K562 (cell line): Measurements from ENCODE around the gene SIGLEC5.

ENCODE experiments used
- CREM ChIP-seq: IDR thresholded peaks from 2 replicates; pipeline ENCODE4 v1.6.1; 2014; ENCODE audit warnings: antibody characterized with exemption, low read depth
- FOXM1 ChIP-seq, 2 experiments: fragments of 450-650 bp in 1 of 2; sonication (generic) in 1 of 2; formaldehyde crosslinking in 1 of 2; IDR thresholded peaks; 2 replicates each; pipeline versions ENCODE4 v1.6.1 to v1.9.0; 2017 to 2022; ENCODE audit warnings: low read depth in 2 of 2, mild to moderate bottlenecking in 2 of 2, missing genetic modification reagents in 1 of 2, moderate library complexity in 1 of 2
- GATA2 ChIP-seq: sonication (generic); formaldehyde crosslinking; IDR thresholded peaks from 2 replicates; pipeline ENCODE4 v1.4.0; 2020; ENCODE audit warnings: mild to moderate bottlenecking, missing genetic modification reagents
- NEUROD1 ChIP-seq: fragments of 150-350 bp; IDR thresholded peaks from 2 replicates; pipeline ENCODE4 v1.6.1; 2014; ENCODE audit warnings: borderline replicate concordance, low read length, low read depth; ENCODE audit not compliant: partially characterized antibody
- NFRKB ChIP-seq: fragments of 450-650 bp; IDR thresholded peaks from 2 replicates; pipeline ENCODE4 v1.6.1; 2016; ENCODE audit warnings: low read depth
- POLR2A ChIP-seq: fragments of 450-650 bp; conservative IDR thresholded peaks from 2 replicates; pipeline ENCODE4 v1.6.1; 2016
- PYGO2 ChIP-seq: fragments of 450-650 bp; IDR thresholded peaks from 2 replicates; pipeline ENCODE4 v1.6.1; 2016; ENCODE audit warnings: mild to moderate bottlenecking, missing genetic modification characterization, moderate library complexity, missing compliant biosample characterization
- RBM34 ChIP-seq: fragments of 200-400 bp; formaldehyde crosslinking; IDR thresholded peaks from 2 replicates; pipeline ENCODE4 v1.6.1; 2018; ENCODE audit warnings: low read length, borderline replicate concordance; ENCODE audit not compliant: insufficient read depth
- SRF ChIP-seq, 2 experiments: fragments of 250-450, 450-650 bp in 1 of 2; sonication (Bioruptor Pico) in 1 of 2; sonication (generic) in 1 of 2; formaldehyde crosslinking; IDR thresholded peaks; 2 replicates each; pipeline versions ENCODE4 v1.5.0 to v1.5.1; 2020 to 2022; ENCODE audit warnings: mild to moderate bottlenecking in 1 of 2, missing genetic modification reagents in 1 of 2
- ZNF668 ChIP-seq: fragments of 250-450 bp; sonication (Bioruptor Pico); IDR thresholded peaks from 2 replicates; pipeline ENCODE4 v1.8.0; 2022; ENCODE audit warnings: mild to moderate bottlenecking, inconsistent platforms
- TF ChIP-seq, protein P1 (sequence below), 3 experiments: IDR thresholded peaks in 2 of 3; conservative IDR thresholded peaks in 1 of 3; 2 replicates each; pipeline ENCODE4 v1.5.1; 2011 to 2012; ENCODE audit warnings: low read length in 3 of 3, mild to moderate bottlenecking in 3 of 3, control low read depth in 2 of 3, improper control_type of control experiment in 1 of 3, inconsistent platforms in 1 of 3, low read depth in 1 of 3, mixed read lengths in 1 of 3, moderate library complexity in 1 of 3; ENCODE audit not compliant: insufficient read depth in 2 of 3
- TF ChIP-seq, protein P2 (sequence below), 2 experiments: fragments of 450-650 bp; formaldehyde crosslinking in 1 of 2; IDR thresholded peaks; 2 replicates each; pipeline versions ENCODE4 v1.4.0 to v1.6.1; 2014 to 2020; ENCODE audit warnings: mild to moderate bottlenecking in 2 of 2, borderline replicate concordance in 1 of 2, low read depth in 1 of 2
- TF ChIP-seq, protein P3 (sequence below): fragments of 450-650 bp; IDR thresholded peaks from 2 replicates; pipeline ENCODE4 v1.7.1; 2018; ENCODE audit warnings: mild to moderate bottlenecking, low read depth; ENCODE audit not compliant: partially characterized antibody
- TF ChIP-seq, protein P4 (sequence below), 3 experiments: fragments of 200-800 bp in 1 of 3; sonication (Bioruptor generic) in 1 of 3; sonication (generic) in 1 of 3; formaldehyde crosslinking in 1 of 3; IDR thresholded peaks; 2 replicates each; pipeline versions ENCODE4 v1.6.1 to v1.8.0; 2016 to 2022; ENCODE audit warnings: mild to moderate bottlenecking in 2 of 3, missing compliant biosample characterization in 2 of 3, missing genetic modification characterization in 2 of 3, missing genetic modification reagents in 1 of 3

DNA sequence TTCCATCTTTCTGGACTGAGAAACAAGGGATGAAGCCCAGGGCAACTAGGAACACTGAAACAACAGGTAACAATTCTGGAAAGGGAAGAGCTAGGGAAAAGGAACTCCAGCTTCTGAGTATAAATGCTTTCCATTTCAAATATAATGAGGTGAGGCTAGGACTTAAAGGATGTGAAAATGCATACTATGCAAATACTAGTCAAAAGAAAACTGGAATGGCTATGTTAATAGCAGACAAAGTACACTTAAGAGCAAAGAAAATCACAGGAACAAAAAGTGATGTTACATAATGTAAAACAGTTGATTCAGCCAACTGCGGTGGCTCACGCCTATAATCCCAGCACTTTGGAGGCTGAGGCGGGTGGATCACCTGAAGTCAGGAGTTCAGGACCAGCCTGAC is 10.2 kb upstream of the SIGLEC5 start:
- TF ChIP-seq PYGO2 (tag) (no peak), NFRKB (no peak), RBM34 (no peak), NEUROD1 (no peak), SRF (CRISPR knock-in tag; IDR thresholded peaks at IDR 0.05) (no peak), CREM (no peak), ZNF668 (CRISPR knock-in tag) (no peak), POLR2A (no peak), FOXM1 (IDR thresholded peaks at IDR 0.05; ENCODE audit: low read depth) (no peak), FOXM1 (CRISPR knock-in tag; IDR thresholded peaks at IDR 0.05; ENCODE audit: low read depth) (no peak), GATA2 (CRISPR knock-in tag) (no peak)
- TF ChIP-seq, protein P1, sequence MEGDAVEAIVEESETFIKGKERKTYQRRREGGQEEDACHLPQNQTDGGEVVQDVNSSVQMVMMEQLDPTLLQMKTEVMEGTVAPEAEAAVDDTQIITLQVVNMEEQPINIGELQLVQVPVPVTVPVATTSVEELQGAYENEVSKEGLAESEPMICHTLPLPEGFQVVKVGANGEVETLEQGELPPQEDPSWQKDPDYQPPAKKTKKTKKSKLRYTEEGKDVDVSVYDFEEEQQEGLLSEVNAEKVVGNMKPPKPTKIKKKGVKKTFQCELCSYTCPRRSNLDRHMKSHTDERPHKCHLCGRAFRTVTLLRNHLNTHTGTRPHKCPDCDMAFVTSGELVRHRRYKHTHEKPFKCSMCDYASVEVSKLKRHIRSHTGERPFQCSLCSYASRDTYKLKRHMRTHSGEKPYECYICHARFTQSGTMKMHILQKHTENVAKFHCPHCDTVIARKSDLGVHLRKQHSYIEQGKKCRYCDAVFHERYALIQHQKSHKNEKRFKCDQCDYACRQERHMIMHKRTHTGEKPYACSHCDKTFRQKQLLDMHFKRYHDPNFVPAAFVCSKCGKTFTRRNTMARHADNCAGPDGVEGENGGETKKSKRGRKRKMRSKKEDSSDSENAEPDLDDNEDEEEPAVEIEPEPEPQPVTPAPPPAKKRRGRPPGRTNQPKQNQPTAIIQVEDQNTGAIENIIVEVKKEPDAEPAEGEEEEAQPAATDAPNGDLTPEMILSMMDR (IDR thresholded peaks at IDR 0.05 in 2 of 3, conservative IDR thresholded peaks at IDR 0.05 in 1 of 3; ENCODE audit: insufficient read depth in 2 of 3, low read depth in 1 of 3, low read length in 3 of 3), result no peak
- TF ChIP-seq, protein P2, sequence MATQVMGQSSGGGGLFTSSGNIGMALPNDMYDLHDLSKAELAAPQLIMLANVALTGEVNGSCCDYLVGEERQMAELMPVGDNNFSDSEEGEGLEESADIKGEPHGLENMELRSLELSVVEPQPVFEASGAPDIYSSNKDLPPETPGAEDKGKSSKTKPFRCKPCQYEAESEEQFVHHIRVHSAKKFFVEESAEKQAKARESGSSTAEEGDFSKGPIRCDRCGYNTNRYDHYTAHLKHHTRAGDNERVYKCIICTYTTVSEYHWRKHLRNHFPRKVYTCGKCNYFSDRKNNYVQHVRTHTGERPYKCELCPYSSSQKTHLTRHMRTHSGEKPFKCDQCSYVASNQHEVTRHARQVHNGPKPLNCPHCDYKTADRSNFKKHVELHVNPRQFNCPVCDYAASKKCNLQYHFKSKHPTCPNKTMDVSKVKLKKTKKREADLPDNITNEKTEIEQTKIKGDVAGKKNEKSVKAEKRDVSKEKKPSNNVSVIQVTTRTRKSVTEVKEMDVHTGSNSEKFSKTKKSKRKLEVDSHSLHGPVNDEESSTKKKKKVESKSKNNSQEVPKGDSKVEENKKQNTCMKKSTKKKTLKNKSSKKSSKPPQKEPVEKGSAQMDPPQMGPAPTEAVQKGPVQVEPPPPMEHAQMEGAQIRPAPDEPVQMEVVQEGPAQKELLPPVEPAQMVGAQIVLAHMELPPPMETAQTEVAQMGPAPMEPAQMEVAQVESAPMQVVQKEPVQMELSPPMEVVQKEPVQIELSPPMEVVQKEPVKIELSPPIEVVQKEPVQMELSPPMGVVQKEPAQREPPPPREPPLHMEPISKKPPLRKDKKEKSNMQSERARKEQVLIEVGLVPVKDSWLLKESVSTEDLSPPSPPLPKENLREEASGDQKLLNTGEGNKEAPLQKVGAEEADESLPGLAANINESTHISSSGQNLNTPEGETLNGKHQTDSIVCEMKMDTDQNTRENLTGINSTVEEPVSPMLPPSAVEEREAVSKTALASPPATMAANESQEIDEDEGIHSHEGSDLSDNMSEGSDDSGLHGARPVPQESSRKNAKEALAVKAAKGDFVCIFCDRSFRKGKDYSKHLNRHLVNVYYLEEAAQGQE (IDR thresholded peaks at IDR 0.05; ENCODE audit: borderline replicate concordance), result no peak
- TF ChIP-seq, protein P2 (CRISPR knock-in tag; IDR thresholded peaks at IDR 0.05; ENCODE audit: low read depth), result no peak
- TF ChIP-seq, protein P3, sequence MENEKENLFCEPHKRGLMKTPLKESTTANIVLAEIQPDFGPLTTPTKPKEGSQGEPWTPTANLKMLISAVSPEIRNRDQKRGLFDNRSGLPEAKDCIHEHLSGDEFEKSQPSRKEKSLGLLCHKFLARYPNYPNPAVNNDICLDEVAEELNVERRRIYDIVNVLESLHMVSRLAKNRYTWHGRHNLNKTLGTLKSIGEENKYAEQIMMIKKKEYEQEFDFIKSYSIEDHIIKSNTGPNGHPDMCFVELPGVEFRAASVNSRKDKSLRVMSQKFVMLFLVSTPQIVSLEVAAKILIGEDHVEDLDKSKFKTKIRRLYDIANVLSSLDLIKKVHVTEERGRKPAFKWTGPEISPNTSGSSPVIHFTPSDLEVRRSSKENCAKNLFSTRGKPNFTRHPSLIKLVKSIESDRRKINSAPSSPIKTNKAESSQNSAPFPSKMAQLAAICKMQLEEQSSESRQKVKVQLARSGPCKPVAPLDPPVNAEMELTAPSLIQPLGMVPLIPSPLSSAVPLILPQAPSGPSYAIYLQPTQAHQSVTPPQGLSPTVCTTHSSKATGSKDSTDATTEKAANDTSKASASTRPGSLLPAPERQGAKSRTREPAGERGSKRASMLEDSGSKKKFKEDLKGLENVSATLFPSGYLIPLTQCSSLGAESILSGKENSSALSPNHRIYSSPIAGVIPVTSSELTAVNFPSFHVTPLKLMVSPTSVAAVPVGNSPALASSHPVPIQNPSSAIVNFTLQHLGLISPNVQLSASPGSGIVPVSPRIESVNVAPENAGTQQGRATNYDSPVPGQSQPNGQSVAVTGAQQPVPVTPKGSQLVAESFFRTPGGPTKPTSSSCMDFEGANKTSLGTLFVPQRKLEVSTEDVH, result no peak
- TF ChIP-seq, protein P4, sequence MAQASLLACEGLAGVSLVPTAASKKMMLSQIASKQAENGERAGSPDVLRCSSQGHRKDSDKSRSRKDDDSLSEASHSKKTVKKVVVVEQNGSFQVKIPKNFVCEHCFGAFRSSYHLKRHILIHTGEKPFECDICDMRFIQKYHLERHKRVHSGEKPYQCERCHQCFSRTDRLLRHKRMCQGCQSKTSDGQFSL (CRISPR knock-in tag; IDR thresholded peaks at IDR 0.05), result no peak
- TF ChIP-seq, protein P4 (tag; IDR thresholded peaks at IDR 0.05), result no peak
